Large intestine (tissue), 12 donors: ENCODE results near the gene EDAR. TPM values are rescaled to one million over a fixed set of nuclear protein-coding genes. Genes with fewer than 3 reads are reported as not detected.

Experiments
- DNase-seq, 2 donors: peaks; one replicate each; pipeline versions ENCODE4 v3.0.0 to v3.0.0-alpha.2; 2013
- H3K27ac ChIP-seq: one replicate; pipeline ENCODE4 v1.5.1; 2013; ENCODE audit warnings: low read length
- H3K27me3 ChIP-seq: 2 replicates; pipeline ENCODE4 v1.6.1; 2013; ENCODE audit warnings: low read length; ENCODE audit not compliant: control insufficient read depth, insufficient read depth
- H3K36me3 ChIP-seq: 2 replicates; pipeline ENCODE4 v1.6.1; 2013; ENCODE audit warnings: low read length; ENCODE audit not compliant: control insufficient read depth, insufficient read depth
- H3K4me1 ChIP-seq: one replicate; pipeline ENCODE4 v1.6.1; 2013; ENCODE audit warnings: low read length; ENCODE audit not compliant: control insufficient read depth, insufficient read depth
- H3K4me3 ChIP-seq: one replicate; pipeline ENCODE4 v1.5.1; 2013; ENCODE audit warnings: low read length
- H3K9me3 ChIP-seq: one replicate; pipeline ENCODE4 v1.6.1; 2013; ENCODE audit warnings: mild to moderate bottlenecking, low read depth, low read length, moderate library complexity; ENCODE audit not compliant: control insufficient read depth
- WGBS: methylation state at CpG from one replicate; pipeline ENCODE4 v1.1.5; 2013; ENCODE audit warnings: low lambda C conversion rate; ENCODE audit not compliant: insufficient coverage; 5-methylcytosine and 5-hydroxymethylcytosine counted together
- long read RNA-seq, 11 donors: transcript quantifications; one replicate each; lab custom pipeline, GENCODE V29; 2026
- polyA plus RNA-seq: library from polyadenylated mRNA; unstranded; fragments of 120-200 nt; gene quantifications from one replicate; pipeline ENCODE4 v1.2.1, GENCODE V29; 2013

Gene EDAR
- 2.0 TPM for polyA plus RNA-seq
- long read RNA-seq, donor 1: 0 reads
- long read RNA-seq, donor 2: 0 reads
- long read RNA-seq, donor 3: 0 reads
- long read RNA-seq, donor 4: 0 reads
- long read RNA-seq, donor 5, full-length matches to known transcripts: 2 of 2 reads
- long read RNA-seq, donor 5, partial matches to known transcripts: 0 of 2 reads
- long read RNA-seq, donor 5, other reads (novel, unspliced or antisense): 0 of 2 reads
- long read RNA-seq, donor 6: 0 reads
- long read RNA-seq, donor 7: 0 reads
- long read RNA-seq, donor 8, full-length matches to known transcripts: 1 of 1 reads
- long read RNA-seq, donor 8, partial matches to known transcripts: 0 of 1 reads
- long read RNA-seq, donor 8, other reads (novel, unspliced or antisense): 0 of 1 reads
- long read RNA-seq, donor 9: 0 reads
- long read RNA-seq, donor 10: 0 reads
- long read RNA-seq, donor 11, full-length matches to known transcripts: 1 of 1 reads
- long read RNA-seq, donor 11, partial matches to known transcripts: 0 of 1 reads
- long read RNA-seq, donor 11, other reads (novel, unspliced or antisense): 0 of 1 reads

DNA sequence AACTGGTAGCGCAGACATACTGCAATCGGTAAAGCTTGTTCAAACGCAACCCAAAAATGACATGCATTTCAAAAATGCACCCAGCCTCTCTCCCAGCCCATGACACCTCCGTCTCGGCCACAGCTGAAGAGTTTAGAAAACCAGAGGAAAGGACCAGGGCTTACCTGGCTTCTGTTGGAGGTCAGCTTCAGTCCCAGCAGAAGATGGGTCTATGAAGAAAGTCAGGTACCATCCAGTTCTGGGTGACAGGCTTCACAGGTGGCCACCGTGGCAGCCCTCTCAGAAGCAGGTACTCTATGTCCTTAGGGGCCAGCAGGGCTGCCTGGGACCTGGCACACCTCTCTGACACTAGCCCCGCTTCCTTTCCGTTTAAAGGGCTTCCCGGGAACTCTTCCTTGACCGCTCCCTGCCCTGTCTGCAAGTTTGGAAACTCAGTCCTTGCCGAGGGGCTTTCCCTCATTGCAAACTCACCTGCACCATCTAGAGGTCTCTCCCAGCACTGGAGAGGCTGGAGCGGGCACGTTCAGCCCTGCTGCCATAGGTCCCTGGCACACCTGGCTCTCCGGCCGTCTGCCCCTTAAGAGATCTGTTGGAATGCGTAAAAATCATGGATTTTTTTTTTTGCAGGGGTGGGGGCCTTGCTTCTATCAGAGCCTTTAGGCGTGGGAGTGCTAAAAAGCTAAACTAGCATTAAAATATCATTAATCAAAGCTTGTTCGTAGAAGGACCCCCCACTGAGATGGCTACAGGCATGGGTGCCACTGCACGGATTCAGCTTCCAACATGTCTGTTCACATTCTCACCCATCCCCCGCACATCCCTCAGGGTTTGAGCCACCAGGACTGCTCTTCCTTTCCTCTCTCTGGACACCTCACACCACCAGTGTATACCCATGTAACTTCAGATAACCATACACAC is at the start of gene EDAR:
Gene EDAR (minus strand): TSS at position 425 of the 918 bp plus-strand sequence. CDS start 58,206 bp downstream, outside the sequence.
- H3K36me3 ChIP-seq: no peaks in the 10 kb centered on the region
- no peak within 1 kb of the TSS for H3K27ac ChIP-seq
- peak within 1 kb of the TSS; percentile 25 for H3K4me3 ChIP-seq
- H3K27me3 ChIP-seq: peaks cover 28% of the 10 kb centered on the region
- no CpG with 5 or more reads among the region's 20 CpGs for WGBS
- no peaks in the 10 kb centered on the region for H3K9me3 ChIP-seq
- peaks cover 18% of the 10 kb centered on the region for H3K4me1 ChIP-seq
- DNase-seq: peak; percentile 56 to 61

DNA sequence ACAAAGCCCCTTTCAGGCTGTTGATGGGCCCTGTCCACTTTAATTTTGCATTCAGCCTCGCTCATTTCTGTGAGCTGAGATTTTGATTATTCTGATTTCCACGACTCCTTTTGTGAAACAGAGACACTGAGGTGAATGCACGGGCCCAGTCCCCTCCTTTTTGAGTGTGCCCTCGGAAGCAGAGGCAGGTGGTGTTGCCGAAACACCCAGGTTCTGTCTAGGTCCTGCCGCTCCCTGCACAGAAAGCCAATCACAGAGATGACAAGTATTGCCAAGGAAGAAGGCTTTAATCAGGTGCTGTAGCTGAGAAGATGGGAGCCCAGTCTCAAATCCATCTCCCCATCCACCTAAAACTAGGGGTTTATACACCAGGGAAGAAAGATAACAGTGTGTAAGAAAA is 44.2 kb upstream of the EDAR start:
- WGBS: no CpG with 5 or more reads among the region's 6 CpGs
- Histone ChIP-seq H3K4me1 (peaks cover 3% of the 10 kb centered on the region), H3K9me3 (no peaks in the 10 kb centered on the region), H3K27ac (no peak overlapping the region), H3K4me3 (no peak overlapping the region), H3K27me3 (peaks cover 3% of the 10 kb centered on the region), H3K36me3 (no peaks in the 10 kb centered on the region)
- no peak for DNase-seq

DNA sequence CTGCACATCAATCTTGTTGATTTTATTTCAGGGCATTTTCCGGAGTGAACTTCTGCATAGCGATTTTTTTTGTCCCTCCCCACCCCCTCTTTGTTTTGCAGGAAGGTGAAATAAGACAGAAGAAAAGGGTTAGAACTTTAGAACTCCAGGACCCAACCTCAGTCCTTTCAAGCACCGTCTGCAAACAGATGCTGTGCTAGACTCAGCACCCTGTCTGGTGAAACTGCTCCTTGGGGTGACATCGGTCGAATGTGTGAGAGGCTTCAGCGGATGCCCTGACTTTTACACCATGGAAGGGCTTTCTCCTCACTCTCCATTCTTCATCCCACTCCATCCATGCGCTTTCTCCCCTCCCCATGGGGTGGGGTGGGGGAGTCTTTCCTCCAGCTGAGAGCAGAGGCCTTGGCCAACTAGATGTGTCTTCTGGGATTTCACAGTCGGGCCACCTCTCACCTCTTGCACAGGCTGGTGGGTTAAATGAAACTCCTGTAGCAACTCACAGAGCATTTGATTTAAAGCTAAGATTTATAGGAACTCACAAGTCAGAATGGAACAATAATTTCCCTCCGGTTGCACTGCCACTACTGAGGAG is 43.3 kb upstream of the EDAR start:
- no peaks in the 10 kb centered on the region for H3K36me3 ChIP-seq
- 35% methylated on average over 2 of the region's 9 CpGs for WGBS
- H3K4me3 ChIP-seq: peak overlapping the region; percentile 35
- H3K27me3 ChIP-seq: peaks cover 3% of the 10 kb centered on the region
- no peak overlapping the region for H3K27ac ChIP-seq
- no peak for DNase-seq
- peaks cover 3% of the 10 kb centered on the region for H3K4me1 ChIP-seq
- H3K9me3 ChIP-seq: no peaks in the 10 kb centered on the region

DNA sequence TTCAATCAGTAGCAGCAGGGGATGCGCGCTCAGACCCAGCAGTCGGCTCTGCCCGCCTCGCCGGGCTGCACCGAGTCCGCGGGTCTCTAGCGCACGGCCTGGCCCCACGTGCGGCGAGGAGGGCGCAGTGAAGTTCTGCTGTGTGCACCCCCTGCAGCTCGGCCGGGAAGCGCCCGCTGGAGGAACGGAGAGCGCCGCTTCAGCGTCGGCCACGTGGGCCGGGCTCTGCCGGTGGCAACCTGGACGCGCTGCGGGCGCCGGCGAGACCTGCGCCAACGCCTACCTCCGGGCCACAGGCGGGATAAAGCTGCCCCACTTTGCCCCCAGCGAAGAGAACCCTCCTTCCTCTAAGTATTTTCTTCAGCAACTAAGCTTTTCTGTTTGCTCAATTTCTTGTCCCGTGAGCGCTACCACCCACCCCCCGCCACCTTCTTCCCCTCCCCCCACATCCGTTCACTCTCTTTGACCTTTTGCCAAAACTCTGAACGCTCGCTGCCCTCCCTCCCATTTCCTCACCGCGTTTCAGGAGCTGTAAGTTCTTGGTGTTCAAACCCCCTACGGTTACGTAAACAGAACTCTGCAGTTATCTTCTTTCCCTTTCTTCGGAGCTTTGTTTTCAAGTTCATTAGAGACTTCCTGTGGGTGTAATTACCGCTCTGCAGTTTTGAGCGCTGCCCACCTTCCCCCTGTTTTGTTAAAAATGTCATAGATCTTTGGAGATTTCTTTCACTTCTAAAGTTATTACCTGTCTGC is 42.6 kb upstream of the EDAR start:
- no CpG with 5 or more reads among the region's 51 CpGs for WGBS
- H3K9me3 ChIP-seq: no peaks in the 10 kb centered on the region
- H3K4me1 ChIP-seq: peaks cover 3% of the 10 kb centered on the region
- peaks cover 3% of the 10 kb centered on the region for H3K27me3 ChIP-seq
- DNase-seq: peak in 1 of 2 donors; percentile 63
- H3K4me3 ChIP-seq: peak overlapping the region; percentile 35
- H3K36me3 ChIP-seq: no peaks in the 10 kb centered on the region
- no peak overlapping the region for H3K27ac ChIP-seq

DNA sequence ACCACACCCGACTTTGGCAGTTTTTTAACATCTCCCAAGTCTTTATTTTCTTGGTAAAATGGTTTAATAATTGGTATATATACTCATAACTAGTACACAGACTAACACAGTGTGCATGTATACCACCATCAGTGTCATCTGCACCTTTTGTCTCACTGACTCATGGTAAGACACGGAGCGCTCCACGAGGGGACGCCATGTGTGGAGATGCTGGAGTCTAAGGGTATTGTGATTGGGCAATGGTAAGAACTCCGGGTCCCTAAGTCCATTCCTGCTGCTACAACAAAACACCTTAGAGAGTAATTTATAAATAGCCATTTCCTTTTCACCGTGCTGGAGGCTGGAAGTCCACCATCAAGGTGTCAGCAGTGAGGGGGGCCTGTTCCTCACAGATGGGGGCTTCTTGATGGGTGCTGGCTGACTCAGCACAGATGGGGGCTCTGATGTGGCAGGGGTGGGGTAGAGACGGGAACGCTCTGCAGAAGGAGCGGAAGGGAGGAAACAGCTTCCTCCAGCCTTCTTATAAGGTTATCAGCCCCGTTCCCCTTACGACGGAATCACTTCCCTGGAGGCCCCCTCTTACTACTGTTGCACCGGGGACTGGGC is 42.0 kb upstream of the EDAR start:
- no peak overlapping the region for H3K27ac ChIP-seq
- H3K4me1 ChIP-seq: peaks cover 3% of the 10 kb centered on the region
- no CpG with 5 or more reads among the region's 14 CpGs for WGBS
- H3K9me3 ChIP-seq: no peaks in the 10 kb centered on the region
- no peaks in the 10 kb centered on the region for H3K36me3 ChIP-seq
- peak overlapping the region; percentile 35 for H3K4me3 ChIP-seq
- peaks cover 3% of the 10 kb centered on the region for H3K27me3 ChIP-seq
- peak in 1 of 2 donors; percentile 27 for DNase-seq

DNA sequence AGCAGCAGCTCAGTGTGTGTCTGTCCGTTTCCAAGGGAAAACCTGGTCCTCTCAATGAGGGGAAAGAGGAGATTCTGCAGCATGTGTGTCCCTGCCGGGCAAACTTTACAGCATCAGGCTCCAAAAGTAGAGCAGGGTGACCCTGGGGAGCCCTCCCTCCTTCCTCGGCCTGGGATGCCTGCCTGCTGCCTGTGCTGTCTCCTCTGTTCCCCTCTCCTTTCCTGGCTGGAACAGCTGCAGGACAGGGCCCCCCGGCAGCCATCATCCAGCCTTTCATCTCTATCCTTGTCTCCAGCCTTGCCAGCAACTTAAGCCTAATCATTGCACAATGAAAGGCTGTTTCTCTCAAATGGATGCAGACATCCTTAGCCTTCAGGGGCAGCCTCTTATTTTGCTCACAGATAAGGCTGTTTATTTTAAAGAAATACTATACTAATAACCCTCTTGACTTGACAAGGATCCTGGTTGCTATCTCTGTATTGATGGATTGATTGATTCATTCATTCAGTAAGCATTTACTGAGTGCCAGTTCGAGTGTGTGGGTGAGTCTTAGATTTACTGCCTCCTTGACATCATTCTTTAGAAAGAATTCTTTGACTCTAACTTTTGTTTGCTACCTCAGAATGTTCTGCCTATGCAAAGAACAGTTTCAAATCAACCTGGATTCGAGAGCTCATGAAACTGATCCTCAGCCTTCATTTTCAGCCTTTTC is 40.6 kb upstream of the EDAR start:
- Histone ChIP-seq H3K36me3 (no peaks in the 10 kb centered on the region), H3K27me3 (peaks cover 3% of the 10 kb centered on the region)
- WGBS: no CpG with 5 or more reads among the region's 6 CpGs

DNA sequence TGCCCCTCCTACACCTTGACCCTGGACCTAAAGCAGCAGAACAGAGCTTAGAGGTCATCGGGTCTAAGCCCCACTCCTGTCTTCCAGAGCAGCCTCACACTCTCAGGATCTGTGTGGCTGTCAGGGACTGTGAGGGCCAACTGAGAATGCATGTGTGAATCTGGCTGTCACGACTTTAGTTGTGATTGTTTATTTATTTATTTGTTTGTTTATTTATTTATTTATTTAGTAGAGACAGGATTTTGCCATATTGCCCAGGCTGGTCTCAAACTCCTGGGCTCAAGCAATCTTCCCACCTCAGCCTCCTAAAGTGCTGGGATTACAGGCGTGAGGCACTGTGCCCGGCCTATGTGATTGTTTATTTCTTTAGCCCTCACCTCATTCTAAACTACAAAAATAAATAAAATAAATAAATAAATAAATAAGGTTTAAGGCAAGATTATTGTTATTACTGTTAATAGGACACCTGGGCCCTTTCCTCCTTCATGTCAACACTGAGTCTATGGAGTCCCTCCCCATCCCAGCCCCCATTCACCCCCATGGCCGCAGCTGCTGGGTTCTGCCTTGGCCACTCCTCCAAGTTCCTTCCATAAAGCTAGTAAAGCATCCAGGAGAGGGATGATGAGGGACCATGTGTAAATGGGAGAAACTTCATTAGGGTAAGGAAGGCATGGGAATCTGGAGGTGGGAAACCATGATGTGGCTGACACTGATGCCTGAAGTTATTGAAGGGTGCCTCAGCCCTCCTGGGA is 39.9 kb upstream of the EDAR start:
- 100% methylated on average over 1 of the region's 5 CpGs for WGBS

More for the DNA sequence above, 40.6 kb upstream of the EDAR start:
- H3K4me3 ChIP-seq: no peak overlapping the region
- no peaks in the 10 kb centered on the region for H3K9me3 ChIP-seq
- DNase-seq: no peak
- peaks cover 3% of the 10 kb centered on the region for H3K4me1 ChIP-seq
- no peak overlapping the region for H3K27ac ChIP-seq

DNA sequence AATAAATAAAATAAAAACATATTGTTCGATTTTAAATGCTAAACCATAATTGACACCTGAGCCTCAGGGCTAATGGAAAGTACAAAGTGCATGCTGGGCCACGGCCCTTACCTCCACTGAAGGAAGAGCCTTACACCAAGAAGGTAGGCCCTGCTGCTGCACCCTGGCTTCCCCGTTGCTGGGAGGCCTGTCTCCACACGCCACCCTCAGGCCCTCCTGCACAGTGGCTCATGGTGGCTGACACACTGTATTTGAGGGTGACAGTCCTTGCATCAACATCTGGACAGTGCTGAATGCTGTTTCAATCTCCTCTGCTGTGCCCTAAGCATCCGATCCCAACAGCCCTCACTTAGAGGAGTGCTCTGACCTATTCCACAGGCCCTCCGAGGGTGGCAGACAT is 39.3 kb upstream of the EDAR start:
- peak in 1 of 2 donors; percentile 24 for DNase-seq
- H3K27me3 ChIP-seq: peaks cover 3% of the 10 kb centered on the region
- WGBS: no CpG with 5 or more reads among the region's 6 CpGs

More for the DNA sequence above, 39.9 kb upstream of the EDAR start:
- Histone ChIP-seq H3K4me3 (no peak overlapping the region), H3K4me1 (peaks cover 3% of the 10 kb centered on the region), H3K27ac (no peak overlapping the region), H3K36me3 (no peaks in the 10 kb centered on the region), H3K27me3 (peaks cover 3% of the 10 kb centered on the region), H3K9me3 (no peaks in the 10 kb centered on the region)
- DNase-seq: no peak

More for the DNA sequence above, 39.3 kb upstream of the EDAR start:
- Histone ChIP-seq H3K9me3 (no peaks in the 10 kb centered on the region), H3K4me1 (peaks cover 3% of the 10 kb centered on the region), H3K4me3 (no peak overlapping the region), H3K36me3 (no peaks in the 10 kb centered on the region), H3K27ac (no peak overlapping the region)
